Activated naive CD4-positive, alpha-beta T cell treated with anti-CD3 and anti-CD28 coated beads, Interleukin-2, amount 50 U/mL, for 24 hours (primary cell): ENCODE results near the gene TCF12.
A peak's percentile ranks its signal among the peaks of the same experiment; 100 is the strongest.

ENCODE experiments used
- H3K27ac Mint-ChIP-seq: one replicate; pipeline ENCODE4 v1.8.0; 2021; ENCODE audit warnings: mild to moderate bottlenecking, mixed read lengths
- H3K27me3 Mint-ChIP-seq: one replicate; pipeline ENCODE4 v1.8.0; 2021; ENCODE audit warnings: mixed read lengths
- H3K36me3 Mint-ChIP-seq: one replicate; pipeline ENCODE4 v1.8.0; 2021; ENCODE audit warnings: mixed read lengths
- H3K4me1 Mint-ChIP-seq: one replicate; pipeline ENCODE4 v1.8.0; 2021; ENCODE audit warnings: mixed read lengths
- H3K4me3 Mint-ChIP-seq: one replicate; pipeline ENCODE4 v1.8.0; 2021; ENCODE audit warnings: mild to moderate bottlenecking, mixed read lengths
- H3K9me3 Mint-ChIP-seq: one replicate; pipeline ENCODE4 v1.8.0; 2021; ENCODE audit warnings: mixed read lengths

Gene TCF12

DNA sequence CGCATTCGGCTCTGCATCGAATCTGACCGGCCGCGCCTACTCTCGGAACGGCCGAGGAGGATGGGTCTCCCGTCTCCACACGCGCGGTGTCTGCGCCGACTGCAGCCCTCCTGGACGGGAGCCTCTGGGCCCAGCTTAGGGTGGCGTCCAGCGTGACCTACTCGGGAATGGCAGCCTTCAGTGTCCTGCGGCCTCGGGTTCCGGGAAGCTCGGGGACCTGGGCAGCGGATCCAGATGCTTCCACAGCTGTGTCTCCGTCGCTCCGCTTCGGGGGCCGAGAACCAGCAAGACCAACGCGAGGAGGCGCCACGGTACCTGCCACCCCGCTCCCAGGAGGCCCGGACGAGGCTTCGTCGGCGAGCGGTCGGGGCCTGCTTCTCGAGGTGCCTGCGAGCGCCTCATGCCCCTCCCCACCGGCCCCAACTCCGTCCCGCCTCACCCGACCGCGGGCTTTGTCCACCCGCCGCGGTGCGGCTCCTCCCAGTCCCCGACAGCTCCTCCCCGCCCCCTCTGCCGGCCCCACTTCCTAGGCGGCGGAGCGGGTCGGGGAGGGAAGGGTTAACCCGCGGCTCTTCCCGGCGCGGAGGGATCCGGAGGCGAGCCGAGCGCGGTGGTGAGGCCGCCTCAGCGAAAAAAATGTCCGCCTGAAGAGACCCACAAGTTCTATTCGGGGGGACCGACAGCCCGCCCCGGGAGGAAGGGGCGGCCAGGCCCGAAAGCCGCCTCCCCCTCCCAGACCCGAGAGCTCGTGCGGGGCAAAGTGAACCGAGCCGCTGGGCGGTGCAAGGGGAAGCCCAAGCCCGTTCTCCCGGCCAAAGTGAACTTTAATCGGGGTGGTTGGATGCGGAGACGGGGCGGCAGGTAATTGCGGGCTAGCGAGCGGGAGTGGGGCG lies at the start of gene TCF12:
Gene TCF12, plus strand, starts transcription at position 599 of the 893 bp plus-strand sequence. CDS start 1,270 bp downstream, outside the sequence.
- no peaks in the 10 kb centered on the region for H3K9me3 Mint-ChIP-seq
- H3K36me3 Mint-ChIP-seq: peaks cover 5% of the 10 kb centered on the region
- H3K27me3 Mint-ChIP-seq: no peaks in the 10 kb centered on the region
- peak within 1 kb of the TSS; percentile 93 for H3K4me3 Mint-ChIP-seq
- peaks cover 57% of the 10 kb centered on the region for H3K4me1 Mint-ChIP-seq
- H3K27ac Mint-ChIP-seq: peak within 1 kb of the TSS; percentile 75

DNA sequence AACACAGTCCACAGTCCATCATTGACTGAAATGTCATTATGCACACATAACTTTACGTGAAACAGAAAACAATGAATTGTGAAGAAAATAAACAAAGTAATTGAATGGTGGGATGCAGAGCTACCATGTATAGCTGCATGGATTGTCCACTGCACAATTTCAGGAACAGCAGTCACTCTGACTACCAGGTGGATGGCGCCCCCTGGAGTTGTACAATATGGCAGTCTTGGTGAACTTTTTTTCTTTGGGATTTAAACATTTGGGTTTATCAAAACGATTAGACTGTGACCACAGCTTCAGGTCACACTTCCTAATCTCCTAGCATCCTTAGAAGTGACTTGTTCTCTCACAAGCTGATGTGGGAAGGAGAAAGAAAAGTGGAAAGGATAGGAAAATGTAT lies 48.9 kb upstream of the TCF12 start:
- no peaks in the 10 kb centered on the region for H3K36me3 Mint-ChIP-seq

DNA sequence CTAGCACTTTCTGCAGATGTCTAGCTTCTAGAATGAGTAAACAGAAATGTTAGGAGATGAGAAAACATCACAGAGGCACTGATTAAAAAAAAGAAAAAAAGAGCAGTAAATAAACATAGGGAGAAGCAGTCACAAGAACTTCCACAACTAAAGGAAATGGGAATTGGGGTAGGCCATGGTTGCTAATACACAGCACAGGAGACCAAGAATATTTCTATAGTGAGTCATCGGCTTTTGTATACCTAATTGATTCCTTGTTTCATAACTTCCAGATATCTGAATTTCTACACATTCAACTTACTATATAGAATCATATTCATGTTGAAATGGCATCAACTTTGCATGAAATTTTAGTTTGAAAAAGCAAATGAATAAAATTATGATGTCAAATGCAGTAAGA lies 47.3 kb upstream of the TCF12 start:
- no peaks in the 10 kb centered on the region for H3K4me1 Mint-ChIP-seq
- H3K27me3 Mint-ChIP-seq: no peaks in the 10 kb centered on the region
- H3K27ac Mint-ChIP-seq: no peak overlapping the region
- no peaks in the 10 kb centered on the region for H3K9me3 Mint-ChIP-seq
- no peaks in the 10 kb centered on the region for H3K36me3 Mint-ChIP-seq
- no peak overlapping the region for H3K4me3 Mint-ChIP-seq

More for the DNA sequence above, 48.9 kb upstream of the TCF12 start:
- H3K4me3 Mint-ChIP-seq: no peak overlapping the region
- H3K27ac Mint-ChIP-seq: no peak overlapping the region
- no peaks in the 10 kb centered on the region for H3K4me1 Mint-ChIP-seq
- no peaks in the 10 kb centered on the region for H3K27me3 Mint-ChIP-seq
- no peaks in the 10 kb centered on the region for H3K9me3 Mint-ChIP-seq

DNA sequence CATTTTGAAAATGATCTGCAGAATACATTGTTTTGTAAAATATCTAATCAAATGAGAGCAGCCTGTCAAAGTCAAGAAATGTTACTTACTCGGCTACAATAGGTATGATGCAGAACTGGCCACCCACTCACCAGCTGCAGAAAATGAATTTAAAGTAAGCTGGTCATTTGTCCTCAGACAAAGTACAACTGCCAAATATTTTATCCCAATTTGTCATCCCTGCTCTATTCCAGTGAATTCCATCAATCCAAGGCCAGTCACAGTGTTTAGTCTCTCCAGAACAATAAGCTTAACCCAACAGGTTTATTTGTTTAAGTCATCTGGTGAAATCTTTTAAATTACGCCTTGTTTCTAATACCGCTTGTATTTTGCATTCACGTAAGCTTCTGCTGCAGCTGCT lies 46.6 kb upstream of the TCF12 start:
- H3K4me3 Mint-ChIP-seq: no peak overlapping the region
- H3K36me3 Mint-ChIP-seq: no peaks in the 10 kb centered on the region
- no peaks in the 10 kb centered on the region for H3K27me3 Mint-ChIP-seq
- H3K27ac Mint-ChIP-seq: no peak overlapping the region
- H3K4me1 Mint-ChIP-seq: no peaks in the 10 kb centered on the region
- no peaks in the 10 kb centered on the region for H3K9me3 Mint-ChIP-seq

DNA sequence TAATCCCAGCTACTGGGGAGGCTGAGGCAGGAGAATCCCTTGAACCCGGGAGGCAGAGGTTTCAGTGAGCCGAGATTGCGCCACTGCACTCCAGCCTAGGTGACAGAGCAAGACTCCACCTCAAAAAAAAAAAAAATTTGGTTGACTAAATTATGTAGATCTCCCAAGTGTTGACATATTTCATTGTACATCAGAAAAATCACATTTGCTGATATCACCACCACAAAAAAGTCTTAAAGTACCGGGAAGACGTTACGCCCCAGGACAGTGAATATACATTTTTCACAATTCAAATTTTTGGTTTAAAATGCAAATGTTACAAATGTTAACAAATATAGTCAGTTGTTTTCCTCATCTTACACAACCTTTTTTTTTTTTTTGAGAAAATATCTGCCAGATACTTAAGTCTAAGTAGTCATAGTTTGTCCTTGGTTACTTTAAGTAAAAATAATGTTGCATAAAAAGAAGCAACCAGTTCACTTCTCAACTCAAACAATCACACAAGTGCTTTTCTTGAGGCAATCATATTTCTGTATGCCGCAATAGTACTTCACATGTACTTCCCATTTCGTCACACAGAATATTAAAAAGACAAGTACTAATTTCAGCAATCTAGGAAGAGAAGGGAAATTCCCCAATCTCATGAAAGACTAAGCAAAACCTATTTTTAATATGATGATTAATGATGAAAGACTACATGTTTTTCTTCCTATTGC lies 41.0 kb upstream of the TCF12 start:
- Mint-ChIP-seq H3K4me3 (no peak overlapping the region), H3K36me3 (no peaks in the 10 kb centered on the region), H3K27me3 (no peaks in the 10 kb centered on the region), H3K9me3 (no peaks in the 10 kb centered on the region), H3K4me1 (peaks cover 5% of the 10 kb centered on the region), H3K27ac (no peak overlapping the region)

DNA sequence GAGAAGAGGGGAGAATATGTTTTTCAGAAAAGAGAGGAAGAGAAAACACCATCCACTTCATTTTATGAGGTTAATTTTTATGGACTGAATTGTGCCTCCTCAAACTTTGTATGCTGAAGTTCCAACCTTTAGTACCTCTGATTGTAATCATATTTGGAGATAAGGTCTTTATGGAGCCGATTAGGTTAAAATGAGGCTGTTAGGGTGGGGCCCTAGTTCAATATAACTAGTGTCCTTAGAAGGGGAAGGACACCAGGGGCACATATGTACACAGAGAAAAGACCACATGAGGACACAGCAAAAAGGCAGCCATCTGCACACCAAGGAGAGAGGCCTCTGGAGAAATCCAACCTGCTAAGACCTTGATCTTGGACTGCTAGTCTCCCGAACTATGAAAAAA lies 38.9 kb upstream of the TCF12 start:
- Mint-ChIP-seq H3K4me3 (no peak overlapping the region), H3K27me3 (no peaks in the 10 kb centered on the region), H3K36me3 (no peaks in the 10 kb centered on the region), H3K9me3 (no peaks in the 10 kb centered on the region), H3K4me1 (peaks cover 5% of the 10 kb centered on the region), H3K27ac (peak overlapping the region; percentile 53)

DNA sequence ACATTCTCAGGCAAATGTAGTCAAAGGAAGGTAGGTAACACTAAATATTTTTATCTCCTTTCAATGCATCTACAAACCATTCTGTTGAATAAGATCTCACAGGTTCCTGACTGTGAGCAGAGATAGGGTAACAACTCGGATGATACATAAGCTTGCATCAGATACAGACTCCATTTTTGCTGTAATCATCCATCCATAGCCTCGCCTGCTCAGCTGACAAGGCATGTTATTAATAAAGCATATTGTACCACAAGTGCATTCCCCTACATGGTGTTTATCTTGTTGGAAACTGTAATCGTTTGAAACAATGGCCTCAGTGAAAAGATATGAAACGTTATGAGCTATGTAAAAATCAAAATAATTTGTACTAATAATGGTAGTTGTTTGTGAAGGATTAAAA lies 35.4 kb upstream of the TCF12 start:
- no peak overlapping the region for H3K4me3 Mint-ChIP-seq
- peaks cover 14% of the 10 kb centered on the region for H3K4me1 Mint-ChIP-seq
- H3K9me3 Mint-ChIP-seq: no peaks in the 10 kb centered on the region
- H3K36me3 Mint-ChIP-seq: no peaks in the 10 kb centered on the region
- H3K27me3 Mint-ChIP-seq: no peaks in the 10 kb centered on the region
- H3K27ac Mint-ChIP-seq: no peak overlapping the region

DNA sequence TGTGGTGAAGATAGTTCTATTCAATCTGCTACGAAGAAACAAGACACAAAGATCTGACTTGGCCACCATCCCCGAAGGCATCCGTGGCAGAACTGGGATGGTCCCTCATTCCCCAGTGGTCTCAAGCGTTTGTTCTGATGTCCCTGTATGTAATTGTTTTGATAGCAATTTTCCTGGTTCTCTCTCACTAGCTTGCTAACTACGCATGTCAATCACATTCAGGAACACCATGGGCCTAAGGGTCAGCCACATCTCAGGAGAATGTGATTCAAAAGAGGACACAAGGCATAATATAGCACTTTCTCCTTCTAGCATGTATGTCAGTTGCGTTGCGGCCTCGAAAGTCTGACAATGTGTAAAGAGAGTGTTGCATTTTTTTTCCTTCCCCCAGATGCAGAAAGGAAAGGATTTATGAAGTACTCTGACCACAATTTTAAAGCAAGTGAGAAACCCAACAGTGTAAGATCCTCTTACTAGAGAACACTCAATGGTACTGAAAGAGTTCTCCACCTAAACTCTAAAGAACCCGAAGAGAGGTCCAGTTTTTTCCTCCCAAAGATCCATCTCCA lies 32.0 kb upstream of the TCF12 start:
- Mint-ChIP-seq H3K27ac (peak overlapping the region; percentile 94), H3K9me3 (no peaks in the 10 kb centered on the region), H3K4me3 (peak overlapping the region; percentile 87), H3K36me3 (no peaks in the 10 kb centered on the region), H3K27me3 (no peaks in the 10 kb centered on the region), H3K4me1 (peaks cover 26% of the 10 kb centered on the region)

DNA sequence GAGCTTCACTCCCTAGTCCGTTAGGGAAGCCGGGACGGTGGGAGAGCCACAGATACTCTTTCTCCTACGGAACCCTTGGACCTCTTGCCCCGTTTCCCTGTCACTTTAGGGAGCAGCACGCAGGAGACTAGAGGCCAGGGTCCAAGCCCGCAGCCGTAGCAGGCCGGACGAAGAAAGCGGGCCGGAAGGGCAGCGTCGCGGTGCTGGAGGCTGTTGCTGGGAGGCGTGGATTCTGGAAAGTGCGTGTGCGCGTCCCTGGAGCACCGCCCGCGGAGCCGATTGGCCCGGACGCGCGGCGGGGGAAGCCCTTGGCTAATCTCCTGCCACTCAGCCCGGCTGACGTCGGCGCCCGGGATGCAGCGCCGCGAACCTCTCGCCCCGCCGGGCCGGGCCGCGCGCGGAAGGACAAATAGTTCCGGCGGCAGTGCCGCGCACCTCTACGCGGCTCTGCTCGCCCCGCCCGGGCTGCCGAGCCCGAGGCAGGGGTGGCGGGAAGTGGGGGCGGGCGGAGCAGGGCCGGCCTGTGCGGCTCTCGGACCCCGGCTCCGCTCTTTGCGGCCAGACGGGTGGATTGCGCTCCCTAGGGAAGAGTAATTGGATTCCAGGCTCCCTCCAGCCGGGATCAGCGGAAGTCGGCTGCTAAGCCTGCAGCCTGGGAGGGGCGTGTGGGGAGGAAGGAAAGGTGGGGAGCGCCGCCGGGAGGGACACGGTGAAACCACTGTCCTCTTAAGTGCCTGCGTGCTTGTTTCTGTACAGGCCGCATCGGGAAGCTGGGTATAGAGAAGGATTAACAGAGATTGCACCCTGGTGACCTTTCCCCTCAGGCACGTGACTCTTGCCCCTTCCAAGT lies 31.3 kb upstream of the TCF12 start:
- H3K4me3 Mint-ChIP-seq: peak overlapping the region; percentile 87
- H3K36me3 Mint-ChIP-seq: no peaks in the 10 kb centered on the region
- H3K9me3 Mint-ChIP-seq: no peaks in the 10 kb centered on the region
- peak overlapping the region; percentile 94 for H3K27ac Mint-ChIP-seq
- peaks cover 26% of the 10 kb centered on the region for H3K4me1 Mint-ChIP-seq
- no peaks in the 10 kb centered on the region for H3K27me3 Mint-ChIP-seq

DNA sequence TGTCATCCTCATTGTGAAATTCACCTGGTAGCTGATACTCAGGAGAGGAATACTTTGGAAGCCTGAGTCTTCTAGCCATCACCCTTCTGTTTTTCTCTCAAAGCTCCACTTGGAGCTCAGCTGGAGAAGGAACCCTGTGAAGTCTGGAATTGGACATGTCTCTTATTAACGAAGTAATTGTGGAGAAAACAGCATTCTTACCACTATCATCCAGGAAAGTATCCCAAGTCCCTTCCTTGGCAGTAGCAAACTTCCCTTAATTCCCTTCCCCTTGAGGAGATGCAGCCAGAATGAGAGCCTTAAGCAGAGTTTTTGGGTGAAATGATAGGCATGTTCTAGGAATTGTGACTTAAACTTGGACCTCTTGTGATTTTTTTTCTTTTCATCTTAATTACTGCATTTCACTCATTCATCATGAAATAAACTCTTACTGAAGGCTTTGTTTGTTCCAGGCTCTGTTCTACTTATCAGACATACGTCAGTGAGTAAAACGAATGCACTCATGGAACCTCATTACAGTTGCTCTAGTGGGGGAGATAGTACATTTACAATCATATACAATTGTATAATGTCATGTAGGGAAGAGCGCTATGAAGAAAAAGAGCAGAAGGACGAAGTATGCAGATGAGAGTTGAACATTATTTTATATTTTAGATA lies 30.5 kb upstream of the TCF12 start:
- Mint-ChIP-seq H3K27ac (peak overlapping the region; percentile 90), H3K4me3 (peak overlapping the region; percentile 87), H3K36me3 (no peaks in the 10 kb centered on the region), H3K4me1 (peaks cover 26% of the 10 kb centered on the region), H3K9me3 (no peaks in the 10 kb centered on the region), H3K27me3 (no peaks in the 10 kb centered on the region)

DNA sequence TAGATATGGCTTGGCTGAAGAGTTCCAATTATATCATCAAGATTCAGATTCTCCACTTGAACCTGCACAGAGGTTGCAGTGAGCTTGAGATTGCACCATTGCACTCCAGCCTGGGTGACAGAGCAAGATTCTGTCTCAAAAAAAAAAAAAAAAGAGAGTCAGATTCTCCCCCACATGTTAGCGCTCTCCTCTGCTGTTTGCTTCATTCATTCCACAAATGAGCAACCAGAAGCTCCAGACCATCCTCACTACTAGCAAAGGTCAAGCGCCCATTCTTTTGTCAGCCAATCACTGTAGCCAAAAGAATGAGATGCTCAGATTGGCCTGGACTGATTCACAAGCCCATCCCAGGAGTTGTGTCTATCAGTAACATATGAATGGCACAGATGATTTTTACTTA lies 28.4 kb upstream of the TCF12 start:
- Mint-ChIP-seq H3K27ac (no peak overlapping the region), H3K9me3 (no peaks in the 10 kb centered on the region), H3K4me3 (no peak overlapping the region), H3K27me3 (no peaks in the 10 kb centered on the region), H3K4me1 (peaks cover 26% of the 10 kb centered on the region), H3K36me3 (no peaks in the 10 kb centered on the region)

DNA sequence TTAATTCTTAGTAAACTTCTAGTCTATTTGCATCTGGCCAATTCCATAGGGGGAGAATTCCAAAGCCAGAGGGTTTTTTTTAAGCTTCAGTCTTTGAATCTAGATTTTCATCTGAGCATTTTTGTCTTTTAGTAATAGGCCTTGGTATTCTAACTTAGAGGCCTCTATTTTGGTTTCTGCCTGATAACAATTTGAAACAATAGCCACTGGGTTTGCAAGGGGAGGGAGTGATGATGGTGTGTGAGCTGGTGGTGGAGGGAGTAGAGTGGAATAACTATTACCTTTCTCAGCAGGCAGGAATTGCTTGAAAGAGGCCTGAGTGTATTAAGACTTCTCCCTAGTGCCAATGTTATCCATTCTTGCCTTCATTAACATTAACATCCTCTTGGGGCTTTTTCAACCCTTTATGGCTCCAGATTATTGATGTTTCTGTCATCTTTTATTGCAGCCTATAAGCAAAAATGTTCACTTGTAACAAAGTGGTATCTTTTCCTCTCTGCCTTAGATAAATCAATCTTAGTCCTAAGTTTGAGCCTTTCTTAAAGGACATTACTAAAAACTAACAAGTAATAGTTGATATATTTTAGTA lies 26.5 kb upstream of the TCF12 start:
- Mint-ChIP-seq H3K4me1 (peaks cover 18% of the 10 kb centered on the region), H3K9me3 (no peaks in the 10 kb centered on the region), H3K36me3 (no peaks in the 10 kb centered on the region), H3K27ac (no peak overlapping the region), H3K4me3 (no peak overlapping the region), H3K27me3 (no peaks in the 10 kb centered on the region)

DNA sequence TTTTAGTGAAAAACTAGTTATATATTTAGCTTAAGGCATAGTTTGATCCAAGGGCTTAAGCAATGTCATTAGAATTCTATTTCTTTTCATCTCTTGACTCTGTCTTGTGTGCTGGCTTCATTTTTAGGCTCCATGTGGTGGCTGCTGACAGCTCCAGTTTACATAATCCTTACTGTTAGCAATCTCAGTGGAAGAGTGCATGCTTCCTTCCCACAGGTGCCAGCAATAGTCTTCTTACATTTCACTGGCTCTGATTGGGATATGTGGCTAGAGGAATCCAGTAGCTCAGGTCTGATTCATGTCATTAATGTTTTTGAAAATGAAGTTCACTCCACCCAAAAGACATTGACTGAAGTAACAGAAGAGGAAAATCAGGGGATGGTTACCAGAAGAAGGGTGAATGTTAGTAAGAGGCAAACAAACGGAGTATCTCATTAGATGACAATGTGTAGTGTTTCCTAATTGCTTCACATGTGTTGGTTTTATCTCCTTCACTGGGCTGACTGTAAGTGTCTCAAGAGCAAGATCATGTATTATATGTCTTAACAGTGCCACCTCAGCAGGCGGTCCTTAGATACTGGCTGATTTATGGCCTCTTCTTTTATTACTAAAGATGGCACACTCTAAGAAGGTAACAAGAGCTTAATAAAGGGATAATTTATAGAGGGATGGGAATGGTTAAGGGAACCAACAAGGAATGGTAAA lies 25.6 kb upstream of the TCF12 start:
- Mint-ChIP-seq H3K27ac (no peak overlapping the region), H3K36me3 (no peaks in the 10 kb centered on the region), H3K4me1 (peaks cover 15% of the 10 kb centered on the region)

DNA sequence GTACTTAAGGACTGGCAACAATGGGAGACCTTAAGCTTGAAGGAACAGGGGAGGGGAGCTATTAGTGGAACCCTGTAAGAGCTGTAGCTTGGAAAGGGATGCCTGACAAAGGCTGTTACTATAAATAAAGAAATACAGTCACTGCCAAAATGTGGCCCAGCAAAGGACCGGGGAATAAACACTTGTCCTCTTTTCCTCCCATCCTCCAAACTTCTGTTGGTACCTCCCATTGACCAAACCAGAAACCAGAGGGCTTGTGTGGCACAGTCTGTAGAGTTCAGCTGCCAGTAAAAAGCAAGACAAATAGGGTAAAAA lies 25.1 kb upstream of the TCF12 start:
- Mint-ChIP-seq H3K4me3 (no peak overlapping the region), H3K27me3 (no peaks in the 10 kb centered on the region), H3K27ac (no peak overlapping the region), H3K9me3 (no peaks in the 10 kb centered on the region), H3K36me3 (no peaks in the 10 kb centered on the region), H3K4me1 (peaks cover 10% of the 10 kb centered on the region)

More for the DNA sequence above, 25.6 kb upstream of the TCF12 start:
- H3K4me3 Mint-ChIP-seq: no peak overlapping the region
- no peaks in the 10 kb centered on the region for H3K27me3 Mint-ChIP-seq
- no peaks in the 10 kb centered on the region for H3K9me3 Mint-ChIP-seq
